ENCODE data around the gene TMEM51.

Gene TMEM51

DNA sequence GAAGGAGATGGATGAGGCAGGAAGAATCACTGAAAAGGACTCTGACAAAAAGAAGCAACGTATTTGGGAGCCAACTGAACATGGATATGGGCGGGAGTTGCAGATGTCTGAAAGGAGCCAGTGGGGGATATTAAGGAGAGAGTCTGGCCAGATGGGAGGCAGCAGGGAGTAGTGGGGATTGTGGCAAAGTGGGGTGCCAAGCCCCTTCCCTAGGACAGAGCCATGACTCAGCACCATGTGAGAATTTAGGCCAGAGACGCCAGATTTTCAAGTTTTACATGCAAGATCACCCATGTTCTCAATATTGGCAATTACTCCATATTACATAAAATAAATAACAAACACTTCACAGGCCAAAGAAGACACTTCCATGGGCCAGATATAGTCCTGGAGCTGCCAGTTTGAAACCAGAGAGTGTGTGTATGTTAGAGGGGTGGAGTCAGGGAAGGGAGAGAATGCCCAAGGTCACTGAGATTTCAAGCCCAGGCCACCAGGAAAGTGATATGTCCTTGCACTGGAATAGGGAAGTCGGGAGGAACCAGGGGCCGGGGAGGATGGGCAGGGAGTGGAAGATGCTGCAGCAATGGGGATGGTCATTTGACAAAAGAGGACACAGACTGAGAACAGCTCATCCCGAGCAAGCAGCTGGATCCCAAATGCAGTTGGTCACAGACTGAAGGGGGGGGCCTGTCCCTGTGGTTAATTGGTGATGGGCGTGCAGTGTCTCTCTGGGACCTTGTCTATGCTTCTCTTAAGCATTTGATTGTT lies 23.5 kb downstream of the TMEM51 start:
- TF ChIP-seq, protein P1, sequence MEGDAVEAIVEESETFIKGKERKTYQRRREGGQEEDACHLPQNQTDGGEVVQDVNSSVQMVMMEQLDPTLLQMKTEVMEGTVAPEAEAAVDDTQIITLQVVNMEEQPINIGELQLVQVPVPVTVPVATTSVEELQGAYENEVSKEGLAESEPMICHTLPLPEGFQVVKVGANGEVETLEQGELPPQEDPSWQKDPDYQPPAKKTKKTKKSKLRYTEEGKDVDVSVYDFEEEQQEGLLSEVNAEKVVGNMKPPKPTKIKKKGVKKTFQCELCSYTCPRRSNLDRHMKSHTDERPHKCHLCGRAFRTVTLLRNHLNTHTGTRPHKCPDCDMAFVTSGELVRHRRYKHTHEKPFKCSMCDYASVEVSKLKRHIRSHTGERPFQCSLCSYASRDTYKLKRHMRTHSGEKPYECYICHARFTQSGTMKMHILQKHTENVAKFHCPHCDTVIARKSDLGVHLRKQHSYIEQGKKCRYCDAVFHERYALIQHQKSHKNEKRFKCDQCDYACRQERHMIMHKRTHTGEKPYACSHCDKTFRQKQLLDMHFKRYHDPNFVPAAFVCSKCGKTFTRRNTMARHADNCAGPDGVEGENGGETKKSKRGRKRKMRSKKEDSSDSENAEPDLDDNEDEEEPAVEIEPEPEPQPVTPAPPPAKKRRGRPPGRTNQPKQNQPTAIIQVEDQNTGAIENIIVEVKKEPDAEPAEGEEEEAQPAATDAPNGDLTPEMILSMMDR (IDR thresholded peaks at IDR 0.05): no peak
- peaks cover 56% of the 10 kb centered on the region for H3K4me1 Mint-ChIP-seq
- H3K9me3 Mint-ChIP-seq: no peaks in the 10 kb centered on the region

DNA sequence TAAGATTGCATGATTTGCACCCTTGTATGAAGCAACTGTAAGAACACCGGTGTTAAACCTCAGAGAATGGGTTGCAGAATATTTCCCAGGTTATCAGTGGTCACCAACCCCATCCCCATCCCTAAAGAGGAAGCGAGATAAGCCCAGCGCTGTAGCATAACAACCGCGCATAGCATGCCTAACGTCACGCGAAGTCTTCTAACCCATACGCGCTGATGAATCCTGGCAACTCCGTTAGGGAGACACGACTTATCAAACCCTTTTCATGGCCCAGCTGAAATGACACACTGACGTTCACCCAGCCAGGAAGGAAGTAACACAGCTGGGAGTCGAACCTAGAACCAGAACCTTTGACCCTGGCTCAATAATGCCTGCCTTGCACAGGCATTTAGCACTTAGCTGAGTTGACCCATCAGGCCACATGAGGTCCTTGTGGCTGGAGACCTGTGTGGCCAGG lies 24.2 kb downstream of the TMEM51 start:
- Mint-ChIP-seq H3K36me3 (ENCODE audit: low read depth) (no peaks in the 10 kb centered on the region), H3K27me3 (ENCODE audit: low read depth, poor library complexity) (peaks cover 5% of the 10 kb centered on the region), H3K4me1 (peaks cover 52% of the 10 kb centered on the region), H3K27ac (no peak overlapping the region), H3K9me3 (no peaks in the 10 kb centered on the region), H3K4me3 (no peak overlapping the region)
- TF ChIP-seq, protein P1 (IDR thresholded peaks at IDR 0.05): no peak
- no peak for DNase-seq

More for the DNA sequence above, 23.5 kb downstream of the TMEM51 start:
- no peaks in the 10 kb centered on the region for H3K36me3 Mint-ChIP-seq (ENCODE audit: low read depth)
- H3K4me3 Mint-ChIP-seq: no peak overlapping the region
- peaks cover 5% of the 10 kb centered on the region for H3K27me3 Mint-ChIP-seq (ENCODE audit: low read depth, poor library complexity)
- no peak for DNase-seq
- H3K27ac Mint-ChIP-seq: no peak overlapping the region

DNA sequence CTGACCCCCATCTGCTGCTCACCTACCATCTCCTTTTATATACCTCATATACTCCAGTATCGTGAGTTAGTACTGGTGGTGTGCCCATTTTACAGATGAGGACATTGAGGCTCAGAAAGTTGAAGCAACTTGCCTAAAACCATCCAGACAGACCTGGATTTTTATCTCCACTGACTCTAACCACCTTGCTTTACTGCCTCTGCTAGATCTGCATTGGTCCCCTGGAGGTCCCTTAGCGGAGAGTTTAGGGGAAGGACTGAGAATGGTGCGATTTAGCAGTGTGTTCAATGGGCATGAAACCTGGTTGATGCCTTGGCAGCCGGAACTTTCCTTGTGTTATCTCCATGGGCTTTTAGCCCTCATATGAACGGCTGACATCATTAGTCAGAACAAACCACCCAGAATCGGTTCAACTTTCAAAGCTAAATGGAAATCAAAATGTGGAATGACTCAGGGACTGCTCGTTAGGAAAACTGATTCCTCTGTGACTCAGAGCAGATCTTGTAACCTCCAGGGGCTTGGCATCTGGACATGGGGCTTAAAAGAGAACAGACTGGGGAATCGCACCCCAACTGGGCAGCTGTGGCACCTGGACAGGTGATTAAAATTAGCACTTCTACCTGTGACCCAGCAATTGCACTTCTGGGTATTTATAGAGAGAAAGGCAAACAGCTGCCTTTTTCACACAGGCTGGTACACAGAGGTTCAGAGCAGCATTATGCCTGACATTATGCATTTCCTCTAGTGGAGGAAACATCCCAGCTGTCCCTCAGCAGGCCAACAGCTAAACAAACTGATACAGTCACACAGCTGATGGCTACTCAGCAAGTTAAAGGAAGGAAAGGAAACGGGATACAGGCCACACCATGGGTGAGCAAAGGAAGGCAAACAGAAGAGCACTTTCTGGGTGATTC lies 25.3 kb downstream of the TMEM51 start:
- Mint-ChIP-seq H3K9me3 (no peaks in the 10 kb centered on the region), H3K27ac (peak overlapping the region; percentile 20), H3K36me3 (ENCODE audit: low read depth) (no peaks in the 10 kb centered on the region), H3K4me1 (peaks cover 46% of the 10 kb centered on the region), H3K27me3 (ENCODE audit: low read depth, poor library complexity) (peaks cover 5% of the 10 kb centered on the region), H3K4me3 (no peak overlapping the region)
- DNase-seq: no peak
- TF ChIP-seq, protein P1 (IDR thresholded peaks at IDR 0.05): no peak

DNA sequence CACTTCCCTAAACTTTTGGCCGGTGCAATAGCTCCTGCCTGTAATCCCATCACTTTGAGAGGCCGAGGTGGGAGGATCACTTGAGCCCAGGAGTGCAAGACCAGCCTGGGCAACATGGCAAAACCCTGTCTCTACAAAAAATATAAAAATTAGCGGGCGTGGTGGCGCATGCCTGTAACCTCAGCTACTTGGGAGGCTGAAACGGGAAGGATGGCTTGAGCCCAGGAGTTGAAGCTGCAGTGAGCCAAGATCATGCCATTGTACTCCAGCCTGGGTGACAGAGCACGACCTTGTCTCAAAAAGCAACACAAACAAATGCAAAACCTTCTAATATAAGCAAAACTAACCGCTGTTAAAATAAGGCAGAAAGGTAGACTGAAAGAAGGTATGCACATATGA lies 25.9 kb downstream of the TMEM51 start:
- no peak for DNase-seq
- Mint-ChIP-seq H3K4me1 (peaks cover 42% of the 10 kb centered on the region), H3K27me3 (ENCODE audit: low read depth, poor library complexity) (peaks cover 7% of the 10 kb centered on the region), H3K27ac (peak overlapping the region; percentile 20), H3K4me3 (no peak overlapping the region), H3K9me3 (no peaks in the 10 kb centered on the region), H3K36me3 (ENCODE audit: low read depth) (no peaks in the 10 kb centered on the region)
- TF ChIP-seq, protein P1 (IDR thresholded peaks at IDR 0.05): no peak

DNA sequence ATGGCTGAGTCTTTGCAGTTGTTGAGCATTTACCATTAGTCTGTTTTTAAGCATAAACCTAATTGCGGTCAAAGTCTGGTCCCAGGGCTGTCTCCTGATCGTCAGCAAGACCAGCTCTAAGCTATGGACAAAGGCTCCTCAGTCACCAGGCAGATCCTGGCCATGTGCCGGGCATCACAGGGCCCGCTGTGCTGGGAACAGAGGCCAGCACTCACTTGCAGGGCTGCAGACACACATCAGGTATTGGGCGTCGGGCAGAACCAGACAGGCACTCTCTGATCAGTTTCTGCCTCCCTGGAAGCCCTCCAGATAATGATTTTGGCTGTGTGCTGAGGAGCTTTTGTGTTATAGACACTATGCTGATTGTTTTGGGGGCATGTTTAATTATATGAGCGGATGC lies 26.6 kb downstream of the TMEM51 start:
- Mint-ChIP-seq H3K27ac (no peak overlapping the region), H3K27me3 (ENCODE audit: low read depth, poor library complexity) (peaks cover 7% of the 10 kb centered on the region), H3K9me3 (no peaks in the 10 kb centered on the region), H3K36me3 (ENCODE audit: low read depth) (no peaks in the 10 kb centered on the region), H3K4me3 (no peak overlapping the region), H3K4me1 (peaks cover 38% of the 10 kb centered on the region)
- DNase-seq: no peak
- TF ChIP-seq, protein P1 (IDR thresholded peaks at IDR 0.05): no peak
